Nucleus accumbens (tissue), 56 donors: ENCODE measurements around the gene CPLX1.

Experiments
- DNase-seq, 56 donors: peaks; one replicate each; lab custom pipeline; 2025; lab: John Stamatoyannopoulos, UW

Gene CPLX1

GRCh38 chr4:794900-795725 is 30.8 kb downstream of the CPLX1 start:
- DNase-seq, result peak in 6 of 56 donors; percentile 20 to 39 (median 32)

- DNase-seq, result peak in 25 of 56 donors; percentile 24 to 85 (median 50)
Measured at GRCh38 chr4:793941-794621, 31.8 kb downstream of the CPLX1 start.

GRCh38 chr4:793093-793861 is 32.7 kb downstream of the CPLX1 start:
- no peak for DNase-seq

- DNase-seq, result peak in 6 of 56 donors; percentile 14 to 58 (median 25)
Measured at GRCh38 chr4:792626-793092, 33.3 kb downstream of the CPLX1 start.

GRCh38 chr4:791898-792625 is 33.9 kb downstream of the CPLX1 start:
- peak in 7 of 56 donors; percentile 21 to 63 (median 51) for DNase-seq

GRCh38 chr4:791252-791897 is 34.6 kb downstream of the CPLX1 start:
- DNase-seq, result no peak

- no peak for DNase-seq
Measured at GRCh38 chr4:790466-790820, 35.5 kb downstream of the CPLX1 start.

- no peak for DNase-seq
Measured at GRCh38 chr4:789571-790465, 36.1 kb downstream of the CPLX1 start.

- DNase-seq, result no peak
Measured at GRCh38 chr4:788636-789297, 37.2 kb downstream of the CPLX1 start.

GRCh38 chr4:788006-788635 is 37.8 kb downstream of the CPLX1 start:
- no peak for DNase-seq

- DNase-seq, result no peak
Measured at GRCh38 chr4:787561-787981, 38.4 kb downstream of the CPLX1 start.

- DNase-seq, result no peak
Measured at GRCh38 chr4:786861-787300, 39.0 kb downstream of the CPLX1 start.

- no peak for DNase-seq
Measured at GRCh38 chr4:786074-786741, 39.7 kb downstream of the CPLX1 start.

GRCh38 chr4:785332-786073 is 40.4 kb downstream of the CPLX1 start:
- DNase-seq, result no peak

- no peak for DNase-seq
Measured at GRCh38 chr4:784401-785331, 41.3 kb downstream of the CPLX1 start.
